Caco-2 (cell line): Measurements from ENCODE around the gene STK17A. TPM values are rescaled to one million over a fixed set of nuclear protein-coding genes. Genes with fewer than 3 reads are reported as not detected.
"Not testable (repeated sequence)": the region's sequence is repeated elsewhere in the genome, so short reads cannot be mapped to it uniquely, and the experiment has no call there.

Experiments
- BruUV-seq: library from RNA; stranded (reverse); fragments of 400-500 nt; replicated peaks from 2 replicates; lab custom pipeline; 2021; lab: Mats Ljungman, UMichigan
- CTCF ChIA-PET: fragments of 300-600 bp; sonication (Branson Sonifier 250); formaldehyde crosslinking; loops from one replicate; lab custom pipeline; 2022; ENCODE audit warnings: antibody characterized with exemption; lab: Charles Lee
- POLR2A ChIA-PET: fragments of 300-600 bp; sonication (Branson Sonifier 250); formaldehyde crosslinking; loops from one replicate; lab custom pipeline; 2022; ENCODE audit warnings: antibody characterized with exemption; lab: Charles Lee
- DNase-seq, 2 experiments: peaks; one replicate each; pipeline versions ENCODE4 v3.0.0 to v3.0.0-alpha.2; 2020 to 2022
- H3K27me3 ChIP-seq: replicated peaks from 2 replicates; pipeline ENCODE4 v1.6.0; 2011; ENCODE audit warnings: low read length; ENCODE audit not compliant: control insufficient read depth, insufficient read depth
- H3K36me3 ChIP-seq: 2 replicates; pipeline ENCODE4 v1.5.1; 2011; ENCODE audit warnings: low read length; ENCODE audit not compliant: control insufficient read depth, insufficient read depth
- H3K4me1 ChIP-seq: fragments of 250-450 bp; sonication (Bioruptor Pico); 2 replicates; pipeline ENCODE4 v1.5.1; 2020; ENCODE audit warnings: mild to moderate bottlenecking
- H3K4me3 ChIP-seq: 2 replicates; pipeline ENCODE4 v1.5.1; 2011; ENCODE audit warnings: low read depth, mild to moderate bottlenecking, control low read depth, low read length
- H3K9me3 ChIP-seq: fragments of 250-450 bp; sonication (Bioruptor Pico); 2 replicates; pipeline ENCODE4 v1.5.1; 2020; ENCODE audit warnings: mild to moderate bottlenecking, moderate library complexity
- H3K27ac Mint-ChIP-seq: one replicate; pipeline ENCODE4 v1.8.0; 2022; ENCODE audit warnings: mixed read lengths; ENCODE audit not compliant: unreplicated experiment
- H3K27me3 Mint-ChIP-seq: one replicate; pipeline ENCODE4 v1.8.0; 2022; ENCODE audit warnings: mixed read lengths; ENCODE audit not compliant: insufficient read depth, unreplicated experiment
- H3K36me3 Mint-ChIP-seq: one replicate; pipeline ENCODE4 v1.8.0; 2022; ENCODE audit warnings: mild to moderate bottlenecking, mixed read lengths; ENCODE audit not compliant: insufficient read depth, unreplicated experiment
- H3K4me1 Mint-ChIP-seq: one replicate; pipeline ENCODE4 v1.8.0; 2022; ENCODE audit warnings: low read depth, mixed read lengths; ENCODE audit not compliant: unreplicated experiment
- H3K4me3 Mint-ChIP-seq: one replicate; pipeline ENCODE4 v1.8.0; 2022; ENCODE audit warnings: mild to moderate bottlenecking, moderate library complexity, mixed read lengths; ENCODE audit not compliant: unreplicated experiment
- H3K9me3 Mint-ChIP-seq: one replicate; pipeline ENCODE4 v1.8.0; 2022; ENCODE audit warnings: mixed read lengths; ENCODE audit not compliant: unreplicated experiment
- intact Hi-C: fragments of 100-400 bp; cut with micrococcal nuclease; formaldehyde crosslinking; loops from one replicate; pipeline ENCODE4 v1.10.0; 2022; ENCODE audit not compliant: unreplicated experiment
- total RNA-seq: library from RNA; stranded (reverse); gene quantifications from 2 replicates; pipeline ENCODE4 v1.2.3, GENCODE V29; 2022
- TF ChIP-seq, protein P1 (sequence below), 2 experiments: fragments of 200-600 bp in 1 of 2; IDR thresholded peaks; 1 replicate in 1 of 2; 2 replicates in 1 of 2; pipeline versions ENCODE4 v1.5.1 to v1.8.0; 2011 to 2022; ENCODE audit warnings: antibody characterized with exemption in 1 of 2, control low read depth in 1 of 2, inconsistent platforms in 1 of 2, low read depth in 1 of 2, low read length in 1 of 2, mild to moderate bottlenecking in 1 of 2, moderate library complexity in 1 of 2; ENCODE audit not compliant: insufficient read depth in 1 of 2, severe bottlenecking in 1 of 2, unreplicated experiment in 1 of 2

The STK17A gene
- total RNA-seq, 1 experiment from 2014 or later: 19.6 TPM

DNA sequence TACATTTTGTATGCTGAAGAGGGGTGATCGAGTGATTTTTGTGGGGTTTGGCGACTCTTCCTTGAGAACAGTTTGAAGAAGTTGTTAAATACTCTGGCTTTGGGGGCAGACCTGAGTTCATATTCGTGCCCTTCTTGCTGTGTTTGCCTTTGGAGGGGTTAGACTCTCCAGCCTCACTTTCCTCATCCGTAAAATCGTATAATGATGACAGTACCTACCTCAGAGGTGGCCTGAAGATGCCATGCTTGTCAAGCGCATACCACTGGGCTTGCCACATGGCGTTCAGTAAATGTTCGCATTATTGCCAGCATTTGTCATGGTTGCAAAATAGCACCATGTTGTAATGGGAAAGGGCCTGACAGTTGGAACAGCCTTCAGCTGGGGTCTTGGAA is 1.3 kb downstream of the STK17A start:
- DNase-seq: peak in 1 of 2 experiments; percentile 34
- intact Hi-C loops: loop anchor here (1.0 to 5.0 kb wide), 3 partner anchors 9 to 358 kb away; no protein-coding TSS in a partner anchor
- Mint-ChIP-seq H3K27me3 (no peaks in the 10 kb centered on the region), H3K9me3 (no peaks in the 10 kb centered on the region), H3K27ac (peak overlapping the region; percentile 72), H3K4me3 (peak overlapping the region; percentile 89), H3K4me1 (peaks cover 8% of the 10 kb centered on the region), H3K36me3 (peaks cover 18% of the 10 kb centered on the region)
- Histone ChIP-seq H3K4me3 (peak overlapping the region; percentile 64), H3K9me3 (no peaks in the 10 kb centered on the region), H3K36me3 (no peaks in the 10 kb centered on the region), H3K27me3 (no peaks in the 10 kb centered on the region), H3K4me1 (peaks cover 25% of the 10 kb centered on the region)
- ChIA-PET CTCF (interaction anchor here (0.7 to 3.4 kb wide), 3 partner anchors 37 to 136 kb away, joined by 3 to 129 read pairs (median 14); no protein-coding TSS in a partner anchor), POLR2A (no interaction called here)
- TF ChIP-seq, protein P1, sequence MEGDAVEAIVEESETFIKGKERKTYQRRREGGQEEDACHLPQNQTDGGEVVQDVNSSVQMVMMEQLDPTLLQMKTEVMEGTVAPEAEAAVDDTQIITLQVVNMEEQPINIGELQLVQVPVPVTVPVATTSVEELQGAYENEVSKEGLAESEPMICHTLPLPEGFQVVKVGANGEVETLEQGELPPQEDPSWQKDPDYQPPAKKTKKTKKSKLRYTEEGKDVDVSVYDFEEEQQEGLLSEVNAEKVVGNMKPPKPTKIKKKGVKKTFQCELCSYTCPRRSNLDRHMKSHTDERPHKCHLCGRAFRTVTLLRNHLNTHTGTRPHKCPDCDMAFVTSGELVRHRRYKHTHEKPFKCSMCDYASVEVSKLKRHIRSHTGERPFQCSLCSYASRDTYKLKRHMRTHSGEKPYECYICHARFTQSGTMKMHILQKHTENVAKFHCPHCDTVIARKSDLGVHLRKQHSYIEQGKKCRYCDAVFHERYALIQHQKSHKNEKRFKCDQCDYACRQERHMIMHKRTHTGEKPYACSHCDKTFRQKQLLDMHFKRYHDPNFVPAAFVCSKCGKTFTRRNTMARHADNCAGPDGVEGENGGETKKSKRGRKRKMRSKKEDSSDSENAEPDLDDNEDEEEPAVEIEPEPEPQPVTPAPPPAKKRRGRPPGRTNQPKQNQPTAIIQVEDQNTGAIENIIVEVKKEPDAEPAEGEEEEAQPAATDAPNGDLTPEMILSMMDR (IDR thresholded peaks at IDR 0.05; ENCODE audit: insufficient read depth in 1 of 2, low read depth in 1 of 2, low read length in 1 of 2, severe bottlenecking in 1 of 2, unreplicated experiment in 1 of 2): no peak
- TSS peak; percentile 44 for BruUV-seq

DNA sequence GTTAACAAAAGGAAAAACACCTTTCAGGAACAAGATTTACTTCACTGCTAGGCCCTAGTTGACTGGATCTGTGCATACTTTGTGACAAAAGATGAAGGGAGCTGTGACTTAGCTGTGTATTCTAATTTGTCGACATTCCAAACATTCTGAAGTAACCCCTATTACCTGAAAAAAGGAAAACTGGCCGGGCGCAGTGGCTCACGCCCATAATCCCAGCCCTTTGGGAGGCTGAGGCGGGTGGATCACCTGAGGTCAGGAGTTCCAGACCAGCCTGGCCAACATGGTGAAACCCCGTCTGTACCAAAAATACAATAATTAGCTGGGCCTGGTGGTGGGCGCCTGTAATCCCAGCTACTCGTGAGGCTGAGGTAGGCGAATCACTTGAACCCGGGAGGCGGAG is 1.8 kb downstream of the STK17A start:
- H3K36me3 Mint-ChIP-seq: peaks cover 18% of the 10 kb centered on the region
- H3K27ac Mint-ChIP-seq, H3K36me3 ChIP-seq, H3K27me3 Mint-ChIP-seq, H3K9me3 Mint-ChIP-seq, H3K4me1 Mint-ChIP-seq, H3K27me3 ChIP-seq, POLR2A ChIA-PET, BruUV-seq, H3K9me3 ChIP-seq: not testable (repeated sequence)
- peak overlapping the region; percentile 89 for H3K4me3 Mint-ChIP-seq
- Histone ChIP-seq H3K4me3 (peak overlapping the region; percentile 64), H3K4me1 (peaks cover 25% of the 10 kb centered on the region)
- DNase-seq: peak in 1 of 2 experiments; percentile 12
- intact Hi-C loops: loop anchor here (1.0 to 5.0 kb wide), 3 partner anchors 9 to 358 kb away; no protein-coding TSS in a partner anchor
- CTCF ChIA-PET: interaction anchor here (0.7 to 3.4 kb wide), 2 partner anchors 116 to 136 kb away, joined by 3 to 129 read pairs; no protein-coding TSS in a partner anchor

- Mint-ChIP-seq H3K27ac (no peak overlapping the region), H3K27me3 (no peaks in the 10 kb centered on the region), H3K4me1 (peaks cover 8% of the 10 kb centered on the region), H3K36me3 (peaks cover 18% of the 10 kb centered on the region), H3K9me3 (no peaks in the 10 kb centered on the region), H3K4me3 (no peak overlapping the region)
- Histone ChIP-seq H3K4me1 (peaks cover 25% of the 10 kb centered on the region), H3K36me3 (no peaks in the 10 kb centered on the region), H3K4me3 (no peak overlapping the region), H3K27me3 (no peaks in the 10 kb centered on the region), H3K9me3 (no peaks in the 10 kb centered on the region)
- no peak for DNase-seq
- ChIA-PET POLR2A (no interaction called here), CTCF (no interaction called here)
- TF ChIP-seq, protein P1 (IDR thresholded peaks at IDR 0.05; ENCODE audit: insufficient read depth in 1 of 2, low read depth in 1 of 2, low read length in 1 of 2, severe bottlenecking in 1 of 2, unreplicated experiment in 1 of 2): no peak
- no TSS peak for BruUV-seq
- intact Hi-C loops: no loop called here
Observed at GRCh38 chr7:43585562-43585961, 2.7 kb downstream of the STK17A start.
